GM18498 (cell line): ENCODE results near the gene FIBCD1.
"Not testable (repeated sequence)": the region's sequence is repeated elsewhere in the genome, so short reads cannot be mapped to it uniquely, and the experiment has no call there.

ENCODE experiments used
- ATAC-seq: cut with Tn5 transposase; IDR thresholded peaks from one replicate; pipeline ENCODE4 v1.9.1; 2021; ENCODE audit warnings: mild to moderate bottlenecking, moderate library complexity; ENCODE audit not compliant: unreplicated experiment

FIBCD1 gene

DNA sequence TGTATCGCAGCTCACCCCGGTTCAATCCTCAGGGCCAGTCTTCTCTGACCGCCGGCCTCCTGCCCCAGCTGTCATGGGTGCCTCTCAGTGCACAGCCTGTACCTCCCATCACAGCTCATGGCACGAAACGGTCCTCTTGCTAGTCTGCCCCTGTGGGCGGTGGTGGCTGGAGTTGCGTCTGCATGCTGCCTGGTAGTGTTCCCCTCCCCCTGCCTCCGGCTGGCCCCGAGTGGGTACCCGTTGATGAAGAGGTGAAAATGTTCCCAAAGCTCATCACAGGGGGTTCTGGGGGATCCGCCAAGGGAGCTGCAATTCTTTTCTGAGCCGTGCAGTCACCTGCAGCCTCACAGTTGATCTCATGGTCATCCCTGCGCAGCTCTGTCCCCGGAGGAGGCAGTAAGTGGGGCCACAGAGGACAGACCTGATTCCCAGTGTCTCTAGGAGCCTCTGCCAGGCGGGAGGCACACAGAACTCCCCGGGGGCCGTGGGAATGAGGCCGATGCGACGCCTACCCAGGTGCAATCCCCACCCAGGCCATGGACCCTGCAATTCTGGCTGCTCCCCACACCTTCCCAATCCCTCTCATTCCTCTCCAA is 34.7 kb upstream of the FIBCD1 start:
- no peak for ATAC-seq

DNA sequence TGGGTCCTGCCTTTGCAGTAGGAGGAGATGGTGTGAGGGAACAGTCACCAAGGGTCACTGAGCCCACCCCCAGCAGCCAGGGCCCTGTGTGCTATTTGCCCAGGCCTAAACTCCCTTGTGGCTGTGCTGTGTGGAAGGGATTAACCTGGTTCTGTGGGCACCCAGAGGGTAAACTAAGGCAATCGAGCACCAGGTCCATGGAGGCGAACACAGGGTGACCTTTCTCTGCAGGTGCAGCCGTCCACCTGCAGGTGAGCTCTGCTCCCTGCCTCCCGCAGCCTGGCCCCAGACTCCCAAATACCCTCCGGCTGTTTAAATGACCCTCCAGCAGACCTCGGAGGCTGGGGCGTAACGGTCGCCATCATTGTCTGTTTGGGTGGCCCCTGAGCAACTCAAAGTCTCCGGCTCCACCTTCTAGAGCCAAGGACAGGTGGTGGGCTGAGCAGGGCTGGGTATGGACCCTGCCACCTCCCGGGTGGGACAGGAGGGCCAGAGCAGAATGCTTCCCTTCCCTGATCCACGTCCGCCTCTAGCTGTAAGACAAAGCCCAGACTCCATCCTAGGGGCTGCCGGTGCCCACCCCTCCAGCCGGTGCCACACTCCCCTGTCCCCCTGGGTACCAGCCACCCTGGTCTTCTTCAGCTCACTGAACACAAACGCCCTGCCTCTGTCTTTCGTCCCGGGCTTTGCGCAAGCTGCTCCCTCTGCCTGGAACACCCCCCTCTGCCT is 34.1 kb upstream of the FIBCD1 start:
- ATAC-seq = no peak

DNA sequence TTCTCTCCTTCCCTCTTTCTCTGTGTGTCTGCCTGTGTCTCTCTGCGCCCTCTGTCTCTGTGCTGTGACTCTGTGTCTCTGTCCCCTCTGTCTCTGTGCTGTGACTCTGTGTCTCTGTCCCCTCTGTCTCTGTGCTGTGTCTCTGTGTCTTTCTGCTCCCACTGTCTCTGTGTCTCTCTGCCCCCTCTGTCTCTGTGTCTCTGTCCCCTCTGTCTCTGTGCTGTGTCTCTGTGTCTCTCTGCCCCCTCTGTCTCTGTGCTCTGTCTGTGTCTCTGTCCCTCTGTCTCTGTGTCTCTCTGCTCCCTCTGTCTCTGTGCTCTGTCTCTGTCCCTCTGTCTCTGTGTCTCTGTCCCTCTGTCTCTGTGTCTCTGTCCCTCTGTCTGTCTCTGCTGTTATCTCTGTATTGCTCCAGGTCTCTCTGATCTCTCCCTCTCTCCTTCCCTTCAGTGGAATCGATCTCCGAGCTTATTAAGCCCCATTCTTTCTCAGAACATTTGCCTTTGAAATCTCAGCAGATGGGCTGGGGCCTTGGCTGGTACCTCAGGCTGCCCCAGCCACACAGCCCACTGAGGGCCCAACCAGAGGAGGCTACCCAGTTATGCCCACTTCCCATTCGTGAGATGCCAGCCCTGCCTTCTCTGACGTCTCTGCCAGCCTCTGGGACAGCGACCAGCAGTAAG is 33.4 kb upstream of the FIBCD1 start:
- ATAC-seq = no peak

DNA sequence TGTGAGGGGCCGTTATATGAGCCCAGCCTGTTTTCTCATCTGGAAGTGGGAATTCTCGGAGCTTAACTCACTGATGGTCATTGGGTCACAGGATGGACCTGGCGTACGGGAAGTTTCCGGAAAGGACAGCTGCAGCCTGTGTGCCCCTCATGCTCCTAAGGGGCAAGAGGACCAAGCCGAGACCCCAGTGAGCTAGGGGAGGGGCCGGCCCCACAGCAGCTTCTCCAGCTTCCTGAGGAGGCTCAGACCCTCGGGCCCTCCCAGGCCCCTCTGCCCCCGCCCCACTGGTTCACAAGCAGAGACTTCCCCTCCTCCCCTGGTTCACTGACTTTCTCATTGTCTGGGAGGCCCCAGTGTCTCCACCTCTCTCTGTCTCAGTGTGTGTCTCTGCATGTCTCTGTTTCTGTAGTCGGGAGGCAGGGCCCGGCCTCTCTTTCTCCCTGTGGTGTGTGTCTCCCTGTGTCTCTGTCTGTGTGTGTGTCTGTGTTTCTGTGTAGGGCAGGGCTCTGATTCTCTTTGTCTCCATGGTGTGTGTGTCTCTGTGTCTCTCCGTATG is 32.3 kb upstream of the FIBCD1 start:
- ATAC-seq = no peak

DNA sequence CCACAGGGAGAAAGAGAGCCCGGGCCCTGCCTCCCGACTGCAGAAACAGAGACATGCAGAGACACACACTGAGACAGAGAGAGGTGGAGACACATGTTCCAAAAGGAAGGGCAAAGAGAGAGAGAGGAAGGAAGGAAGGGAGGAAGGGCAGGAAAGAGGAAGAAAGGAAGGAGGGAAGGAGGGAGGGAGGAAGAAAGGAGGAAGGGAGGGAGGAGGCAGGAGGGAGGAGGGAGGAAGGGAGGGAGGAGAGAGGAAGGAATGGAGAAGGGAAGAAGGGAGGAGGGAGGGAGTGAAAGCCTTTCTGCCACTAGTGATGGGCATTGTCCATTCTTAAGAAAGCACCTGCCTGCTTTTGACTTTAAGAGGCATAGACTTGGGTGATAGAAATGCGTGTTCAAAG is 31.8 kb upstream of the FIBCD1 start:
- no peak for ATAC-seq

- ATAC-seq = no peak
Observed at GRCh38 chr9:130970052-130970451, 31.0 kb upstream of the FIBCD1 start.

DNA sequence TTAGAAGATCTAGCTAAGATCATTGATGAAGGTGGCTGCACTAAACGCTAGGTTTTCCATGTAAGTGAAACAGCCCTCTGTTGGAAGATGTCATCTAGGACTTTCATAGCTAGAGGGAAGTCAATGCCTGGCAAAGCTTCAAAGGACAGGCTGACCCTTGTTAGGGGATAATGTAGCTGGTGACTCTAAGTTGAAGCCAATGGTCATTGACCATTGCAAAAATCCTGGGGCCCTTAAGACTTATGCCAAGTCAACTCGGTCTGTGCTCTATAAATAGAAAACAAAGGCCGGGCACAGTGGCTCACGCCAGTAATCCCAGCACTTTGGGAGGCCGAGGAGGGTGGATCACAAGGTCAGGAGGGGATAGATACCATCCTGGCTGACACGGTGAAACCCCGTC is 26.6 kb upstream of the FIBCD1 start:
- no peak for ATAC-seq

DNA sequence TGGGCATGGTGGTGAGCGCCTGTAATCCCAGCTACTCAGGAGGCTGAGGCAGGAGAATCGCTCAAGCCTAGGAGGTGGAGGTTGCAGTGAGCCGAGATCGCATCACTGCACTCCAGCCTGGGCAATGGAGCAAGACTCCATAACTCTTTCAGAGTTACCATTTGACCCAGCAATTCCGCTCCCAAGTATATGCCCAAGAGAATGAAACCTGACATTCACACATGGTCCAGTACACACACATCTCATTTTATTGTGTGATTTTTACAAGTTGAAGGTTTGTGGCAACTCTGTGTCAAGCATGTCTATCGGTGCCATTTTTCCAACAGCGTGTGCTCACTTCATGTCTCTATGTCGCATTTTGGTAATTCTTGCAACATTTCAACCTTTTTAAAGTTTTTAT is 24.9 kb upstream of the FIBCD1 start:
- no peak for ATAC-seq

DNA sequence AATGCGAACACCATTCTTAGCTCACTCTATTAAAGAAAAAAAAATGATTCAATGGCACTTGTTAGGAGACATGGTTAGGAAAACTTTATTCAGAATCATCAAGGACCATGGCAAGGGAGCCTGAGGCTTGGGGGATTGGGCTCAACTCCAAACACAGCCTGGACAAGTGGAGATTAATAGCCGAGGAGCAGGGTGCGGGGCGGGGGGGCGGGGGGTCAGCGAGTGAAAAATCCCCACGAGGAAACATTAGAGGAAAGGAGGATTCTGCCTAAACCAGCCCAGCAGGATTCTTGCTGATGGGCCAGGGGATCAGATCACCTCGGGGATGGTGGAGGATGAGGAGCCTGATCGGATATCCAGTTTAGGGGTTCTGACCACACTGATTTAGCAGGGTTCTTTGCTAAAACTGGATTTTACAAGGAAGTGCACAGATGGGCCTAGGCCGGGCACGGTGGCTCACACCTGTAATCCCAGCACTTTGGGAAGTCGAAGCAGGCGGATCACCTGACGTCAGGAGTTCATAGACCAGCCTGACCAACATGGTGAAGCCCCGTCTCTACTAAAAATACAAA is 24.4 kb upstream of the FIBCD1 start:
- no peak for ATAC-seq

- no peak for ATAC-seq
Observed at GRCh38 chr9:130962418-130963316, 23.6 kb upstream of the FIBCD1 start.

DNA sequence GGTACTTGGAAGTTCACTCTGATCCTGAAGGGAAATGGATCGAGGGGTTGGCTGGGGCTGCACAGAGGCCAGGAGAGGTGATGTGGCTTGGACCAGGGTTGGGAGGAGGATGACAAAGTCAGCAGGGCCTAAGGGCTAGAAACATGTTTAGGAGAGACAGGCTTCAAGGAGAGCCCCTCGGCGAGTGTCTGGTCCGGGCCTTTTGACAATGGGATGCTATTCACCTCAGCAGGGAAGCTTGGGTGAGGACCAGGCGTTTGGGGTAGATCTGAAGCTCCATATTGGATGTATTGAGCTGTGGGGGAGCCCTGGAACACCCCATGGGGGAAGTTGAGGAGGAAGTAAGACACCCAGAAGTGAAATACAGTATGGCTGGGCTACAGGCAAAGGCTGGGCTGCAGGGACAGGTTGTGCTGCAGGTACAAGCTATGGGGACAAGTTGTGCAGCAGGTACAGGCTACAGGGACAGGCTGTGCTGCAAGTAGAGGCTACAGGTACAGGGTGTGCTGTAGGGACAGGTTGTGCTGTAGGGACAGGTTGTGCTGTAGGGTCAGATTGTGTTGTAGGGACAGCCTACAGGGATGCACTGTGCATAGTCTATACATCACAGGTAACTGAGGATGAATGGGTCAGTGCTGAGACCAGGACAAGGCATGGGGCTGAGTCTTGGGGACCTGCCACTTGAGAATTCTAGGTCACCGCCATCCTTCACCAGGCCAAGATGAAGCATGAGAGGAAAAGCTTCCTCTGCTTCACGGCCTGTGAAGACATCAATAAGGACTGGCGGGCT is 22.7 kb upstream of the FIBCD1 start:
- no peak for ATAC-seq

GRCh38 chr9:130960522-130961378 is 21.7 kb upstream of the FIBCD1 start:
- no peak for ATAC-seq

DNA sequence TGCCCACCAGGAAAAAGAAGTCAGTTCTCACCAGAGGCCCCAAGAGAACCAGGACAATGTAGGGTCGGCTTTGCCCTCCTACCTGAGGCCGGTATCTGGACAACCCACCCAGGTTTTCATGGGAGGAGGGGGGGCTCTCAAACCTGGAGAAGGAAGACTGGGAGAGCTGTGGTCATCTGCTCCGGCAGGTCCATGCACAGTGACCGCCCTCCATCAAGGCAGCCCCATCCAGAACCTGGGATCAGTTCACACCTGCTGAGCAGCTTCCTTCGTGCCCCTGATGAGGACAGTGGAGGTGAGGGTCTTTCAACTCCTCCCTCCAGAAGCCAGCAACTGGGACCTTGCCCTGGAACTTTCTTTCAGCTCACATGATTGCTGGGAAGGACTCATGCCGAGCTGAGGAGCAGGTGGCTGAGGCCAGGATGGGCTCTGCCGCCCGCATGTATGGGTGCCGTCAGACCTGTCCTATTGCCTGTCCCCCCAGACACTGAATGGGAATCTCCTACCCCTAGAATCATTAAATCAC is 20.8 kb upstream of the FIBCD1 start:
- no peak for ATAC-seq

- not testable (repeated sequence) for ATAC-seq
Observed at GRCh38 chr9:130958564-130958963, 19.5 kb upstream of the FIBCD1 start.

DNA sequence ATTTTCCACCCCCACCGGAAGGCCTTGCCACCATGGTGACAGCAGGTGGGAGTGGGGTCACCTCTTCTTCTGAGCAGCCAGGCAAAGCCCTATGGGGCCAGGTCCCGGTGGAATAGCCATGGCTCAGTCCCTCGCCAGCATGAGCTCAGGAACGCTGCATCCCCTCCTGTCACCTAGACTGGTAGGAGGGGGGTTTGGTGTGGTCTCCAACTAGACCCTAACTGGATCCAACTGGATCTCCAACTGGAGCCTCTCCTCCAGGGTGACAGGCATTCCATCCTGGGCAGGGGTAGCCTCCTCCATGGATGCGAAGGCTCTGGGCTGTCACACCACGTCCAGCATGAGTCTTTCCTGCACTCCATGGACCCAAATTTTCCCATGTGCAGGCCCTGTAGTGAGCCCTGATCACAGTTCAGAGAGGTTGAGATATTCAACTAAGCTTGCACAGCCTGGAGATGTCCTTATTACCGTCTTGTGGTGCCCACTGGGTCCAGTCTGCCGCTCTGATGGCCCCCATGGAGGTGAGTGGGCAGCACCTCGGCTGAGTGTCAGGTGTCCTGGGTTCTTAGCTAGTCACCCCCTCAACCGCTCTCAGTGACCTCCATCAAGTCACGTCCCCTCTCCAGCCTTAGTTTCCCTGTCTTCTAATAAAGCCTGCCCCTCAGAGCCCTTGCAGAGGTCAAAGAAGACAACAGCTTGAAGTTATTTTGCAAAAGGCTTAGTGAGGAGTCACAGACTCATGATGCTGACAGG is 18.6 kb upstream of the FIBCD1 start:
- ATAC-seq = no peak

GRCh38 chr9:130956636-130957450 is 17.8 kb upstream of the FIBCD1 start:
- no peak for ATAC-seq
